ENCODE measurements around the gene CKAP2L.
"Not testable (repeated sequence)": the region's sequence is repeated elsewhere in the genome, so short reads cannot be mapped to it uniquely, and the experiment has no call there.

The CKAP2L gene

GRCh38 chr2:112726487-112727190 is 37.8 kb downstream of the CKAP2L start:
- peak; percentile 64 for DNase-seq (ENCODE audit: low read depth)

- DNase-seq (ENCODE audit: low read depth): no peak
Measured at GRCh38 chr2:112725545-112726457, 38.6 kb downstream of the CKAP2L start.

- no peak for DNase-seq (ENCODE audit: low read depth)
Measured at GRCh38 chr2:112724591-112725525, 39.6 kb downstream of the CKAP2L start.

- DNase-seq (ENCODE audit: low read depth): no peak
Measured at GRCh38 chr2:112723995-112724394, 40.4 kb downstream of the CKAP2L start.

GRCh38 chr2:112723547-112723940 is 40.9 kb downstream of the CKAP2L start:
- DNase-seq (ENCODE audit: low read depth): no peak

- DNase-seq (ENCODE audit: low read depth): no peak
Measured at GRCh38 chr2:112722816-112723546, 41.4 kb downstream of the CKAP2L start.

GRCh38 chr2:112721819-112722522 is 42.4 kb downstream of the CKAP2L start:
- DNase-seq (ENCODE audit: low read depth): no peak

GRCh38 chr2:112720785-112721184 is 43.6 kb downstream of the CKAP2L start, which contains the start of gene NT5DC4:
TSS of gene NT5DC4 (plus strand) at chr2:112721020. CDS start at chr2:112721080, 60 bp downstream.
- DNase-seq (ENCODE audit: low read depth): no peak

- no peak for DNase-seq (ENCODE audit: low read depth)
Measured at GRCh38 chr2:112718863-112719370, 45.5 kb downstream of the CKAP2L start.

GRCh38 chr2:112716826-112717352 is 47.5 kb downstream of the CKAP2L start:
- DNase-seq (ENCODE audit: low read depth): not testable (repeated sequence)

- not testable (repeated sequence) for DNase-seq (ENCODE audit: low read depth)
Measured at GRCh38 chr2:112716094-112716493, 48.3 kb downstream of the CKAP2L start.

GRCh38 chr2:112714836-112715631 is 49.4 kb downstream of the CKAP2L start:
- no peak for DNase-seq (ENCODE audit: low read depth)

- no peak for DNase-seq (ENCODE audit: low read depth)
Measured at GRCh38 chr2:112714331-112714730, 50.1 kb downstream of the CKAP2L start.

- no peak for DNase-seq (ENCODE audit: low read depth)
Measured at GRCh38 chr2:112713926-112714325, 50.5 kb downstream of the CKAP2L start.

GRCh38 chr2:112713585-112713925 is 50.9 kb downstream of the CKAP2L start:
- DNase-seq (ENCODE audit: low read depth): no peak

GRCh38 chr2:112712903-112713584 is 51.4 kb downstream of the CKAP2L start:
- DNase-seq (ENCODE audit: low read depth): no peak

- no peak for DNase-seq (ENCODE audit: low read depth)
Measured at GRCh38 chr2:112712465-112712864, 51.9 kb downstream of the CKAP2L start.

GRCh38 chr2:112710956-112711750 is 53.3 kb downstream of the CKAP2L start:
- DNase-seq (ENCODE audit: low read depth): no peak
